Fibroblast of lung (primary cell): ENCODE results near the gene CALCOCO1. TPM values are rescaled to one million over a fixed set of nuclear protein-coding genes. Genes with fewer than 3 reads are reported as not detected.
A peak's percentile ranks its signal among the peaks of the same experiment; 100 is the strongest.

Experiments
- DNase-seq, 2 donors: peaks; one replicate each; pipeline versions ENCODE4 v3.0.0 to v3.0.0-alpha.2; 2010; ENCODE audit warnings: low read depth in 2 of 2
- H2AFZ ChIP-seq: 2 replicates; pipeline ENCODE4 v1.5.1; 2012; ENCODE audit warnings: low read length, control low read depth, inconsistent platforms
- H3K27ac ChIP-seq: 2 replicates; pipeline ENCODE4 v1.5.1; 2011; ENCODE audit warnings: low read length, control low read depth; ENCODE audit not compliant: insufficient read depth
- H3K27me3 ChIP-seq: 2 replicates; pipeline ENCODE4 v1.5.1; 2011; ENCODE audit warnings: mild to moderate bottlenecking, low read length; ENCODE audit not compliant: control insufficient read depth, insufficient read depth
- H3K36me3 ChIP-seq: 2 replicates; pipeline ENCODE4 v1.5.1; 2011; ENCODE audit warnings: low read length; ENCODE audit not compliant: control insufficient read depth, insufficient read depth
- H3K4me1 ChIP-seq: 2 replicates; pipeline ENCODE4 v1.5.1; 2011; ENCODE audit warnings: low read length; ENCODE audit not compliant: control insufficient read depth, insufficient read depth; ENCODE audit errors: extremely low read depth
- H3K4me2 ChIP-seq: 2 replicates; pipeline ENCODE4 v1.5.1; 2011; ENCODE audit warnings: low read length, control low read depth; ENCODE audit not compliant: insufficient read depth; ENCODE audit errors: extremely low read depth
- H3K4me3 ChIP-seq, 4 experiments: fragments of 200-600 bp in 1 of 4; sonication (generic) in 1 of 4; replicated peaks in 1 of 4; 2 replicates each; pipeline ENCODE4 v1.5.1; 2011 to 2016; ENCODE audit warnings: low read length in 4 of 4, low read depth in 3 of 4, mild to moderate bottlenecking in 3 of 4, control low read depth in 2 of 4, inconsistent platforms in 1 of 4, mixed read lengths in 1 of 4; ENCODE audit not compliant: insufficient read depth in 1 of 4; ENCODE audit errors: control extremely low read depth in 1 of 4
- H3K79me2 ChIP-seq: 2 replicates; pipeline ENCODE4 v1.5.1; 2012; ENCODE audit warnings: mild to moderate bottlenecking, low read length, inconsistent platforms; ENCODE audit not compliant: control insufficient read depth, insufficient read depth
- H3K9ac ChIP-seq: 2 replicates; pipeline ENCODE4 v1.5.1; 2011; ENCODE audit warnings: mild to moderate bottlenecking, low read length, control low read depth; ENCODE audit not compliant: insufficient read depth
- H3K9me3 ChIP-seq: 2 replicates; pipeline ENCODE4 v1.5.1; 2012; ENCODE audit warnings: low read depth, low read length; ENCODE audit not compliant: control insufficient read depth, insufficient read depth
- H4K20me1 ChIP-seq: 2 replicates; pipeline ENCODE4 v1.5.1; 2011; ENCODE audit warnings: low read length; ENCODE audit not compliant: control insufficient read depth, insufficient read depth; ENCODE audit errors: extremely low read depth
- CTCF ChIP-seq, 2 donors: IDR thresholded peaks in 1 of 2; conservative IDR thresholded peaks in 1 of 2; 1 replicate in 1 of 2; 2 replicates in 1 of 2; pipeline ENCODE4 v1.5.1; 2011 to 2012; ENCODE audit warnings: low read length in 2 of 2, control low read depth in 1 of 2, inconsistent platforms in 1 of 2, low read depth in 1 of 2, mild to moderate bottlenecking in 1 of 2
- EZH2 ChIP-seq: IDR thresholded peaks from 2 replicates; pipeline ENCODE4 v1.5.1; 2012; ENCODE audit warnings: low read length, control low read depth, mild to moderate bottlenecking; ENCODE audit errors: missing control alignments
- polyA plus RNA-seq, 2 donors: library from polyadenylated mRNA; depleted of rRNA in 1 of 2; stranded (reverse) in 1 of 2; unstranded in 1 of 2; fragments of >200 nt; gene quantifications; 2 replicates each; pipeline ENCODE4 v1.2.1, GENCODE V29; 2011 to 2012; ENCODE audit warnings: missing spikeins in 1 of 2
- total RNA-seq: library from RNA; depleted of rRNA; stranded (reverse); fragments of >200 nt; gene quantifications from 2 replicates; pipeline ENCODE4 v1.2.1, GENCODE V29; 2014

CALCOCO1 gene
- total and polyA plus RNA-seq, 2 donors (not counting 1 experiment from before 2014, with no cell fraction given) = 116 to 125 TPM

GRCh38 chr12:53712059-53712643 is 15.1 kb downstream of the CALCOCO1 start:
- no peaks in the 10 kb centered on the region for H3K79me2 ChIP-seq
- peak in 1 of 2 donors; percentile 32 for DNase-seq
- no peak overlapping the region for H3K4me2 ChIP-seq
- H3K4me1 ChIP-seq = no peaks in the 10 kb centered on the region
- H3K9me3 ChIP-seq = no peaks in the 10 kb centered on the region
- TF ChIP-seq CTCF (conservative IDR thresholded peaks at IDR 0.05 in 1 of 2, IDR thresholded peaks at IDR 0.05 in 1 of 2; ENCODE audit: low read depth in 1 of 2, low read length in 2 of 2) (no peak), EZH2 (no peak)
- H3K4me3 ChIP-seq = no peak overlapping the region
- H3K27ac ChIP-seq = no peak overlapping the region
- H2AFZ ChIP-seq = no peak overlapping the region
- no peaks in the 10 kb centered on the region for H4K20me1 ChIP-seq
- H3K36me3 ChIP-seq = peaks cover 11% of the 10 kb centered on the region
- H3K27me3 ChIP-seq = no peaks in the 10 kb centered on the region
- no peak overlapping the region for H3K9ac ChIP-seq

- TF ChIP-seq CTCF (conservative IDR thresholded peaks at IDR 0.05 in 1 of 2, IDR thresholded peaks at IDR 0.05 in 1 of 2; ENCODE audit: low read depth in 1 of 2, low read length in 2 of 2) (no peak), EZH2 (no peak)
- Histone ChIP-seq H3K4me3 (no peak overlapping the region), H4K20me1 (no peaks in the 10 kb centered on the region), H3K36me3 (peaks cover 7% of the 10 kb centered on the region), H3K27ac (no peak overlapping the region), H3K9me3 (no peaks in the 10 kb centered on the region), H3K4me1 (no peaks in the 10 kb centered on the region), H3K4me2 (no peak overlapping the region), H3K79me2 (no peaks in the 10 kb centered on the region), H2AFZ (no peak overlapping the region), H3K9ac (no peak overlapping the region), H3K27me3 (peaks cover 8% of the 10 kb centered on the region)
- DNase-seq = no peak
Observed at GRCh38 chr12:53710091-53710490, 17.2 kb downstream of the CALCOCO1 start.

GRCh38 chr12:53709671-53710070 is 17.6 kb downstream of the CALCOCO1 start:
- peaks cover 9% of the 10 kb centered on the region for H3K27me3 ChIP-seq
- H3K36me3 ChIP-seq = peaks cover 5% of the 10 kb centered on the region
- no peak overlapping the region for H3K4me3 ChIP-seq
- H3K79me2 ChIP-seq = no peaks in the 10 kb centered on the region
- H3K4me2 ChIP-seq = no peak overlapping the region
- no peak for TF ChIP-seq CTCF (conservative IDR thresholded peaks at IDR 0.05 in 1 of 2, IDR thresholded peaks at IDR 0.05 in 1 of 2; ENCODE audit: low read depth in 1 of 2, low read length in 2 of 2)
- no peak for TF ChIP-seq EZH2
- no peak overlapping the region for H3K27ac ChIP-seq
- no peaks in the 10 kb centered on the region for H4K20me1 ChIP-seq
- H2AFZ ChIP-seq = no peak overlapping the region
- H3K4me1 ChIP-seq = no peaks in the 10 kb centered on the region
- H3K9me3 ChIP-seq = no peaks in the 10 kb centered on the region
- no peak overlapping the region for H3K9ac ChIP-seq
- peak in 1 of 2 donors; percentile 38 for DNase-seq
